Endothelial cell (in vitro differentiated cells): ENCODE measurements around the gene WFIKKN2. TPM values are rescaled to one million over a fixed set of nuclear protein-coding genes. Genes with fewer than 3 reads are reported as not detected.

ENCODE experiments used
- DNase-seq: peaks from one replicate; pipeline ENCODE4 v3.0.0; 2021; ENCODE audit warnings: low spot score
- H3K27ac Mint-ChIP-seq: one replicate; pipeline ENCODE4 v1.8.0; 2021; ENCODE audit warnings: mixed read lengths, inconsistent platforms; ENCODE audit not compliant: unreplicated experiment
- H3K27me3 Mint-ChIP-seq: one replicate; pipeline ENCODE4 v1.8.0; 2021; ENCODE audit warnings: mild to moderate bottlenecking, moderate library complexity, mixed read lengths, inconsistent platforms; ENCODE audit not compliant: unreplicated experiment
- H3K36me3 Mint-ChIP-seq: one replicate; pipeline ENCODE4 v1.8.0; 2021; ENCODE audit warnings: mild to moderate bottlenecking, low read depth, mixed read lengths, inconsistent platforms; ENCODE audit not compliant: unreplicated experiment
- H3K4me1 Mint-ChIP-seq: one replicate; pipeline ENCODE4 v1.8.0; 2021; ENCODE audit warnings: mild to moderate bottlenecking, mixed read lengths, inconsistent platforms; ENCODE audit not compliant: unreplicated experiment
- H3K4me3 Mint-ChIP-seq: one replicate; pipeline ENCODE4 v1.8.0; 2021; ENCODE audit warnings: mild to moderate bottlenecking, mixed read lengths, inconsistent platforms; ENCODE audit not compliant: unreplicated experiment
- H3K9me3 Mint-ChIP-seq: one replicate; pipeline ENCODE4 v1.8.0; 2021; ENCODE audit warnings: mixed read lengths, inconsistent platforms; ENCODE audit not compliant: unreplicated experiment
- CTCF ChIP-seq: fragments of 200-600 bp; sonication (generic); IDR thresholded peaks from one replicate; pipeline ENCODE4 v1.5.0; 2021; ENCODE audit warnings: antibody characterized with exemption; ENCODE audit not compliant: unreplicated experiment
- total RNA-seq: library from RNA; stranded (reverse); fragmentation: NEBNext Ultra II Directional; extraction: Animal tissue kit (Norgen Biotek cat#: 25700); gene quantifications from one replicate; pipeline ENCODE4 v1.2.1, GENCODE V29; 2021; ENCODE audit not compliant: unreplicated experiment

The WFIKKN2 gene
- total RNA-seq, 1 donor from 2014 or later: not detected

GRCh38 chr17:50792132-50792531 lies 43.3 kb upstream of the WFIKKN2 start:
- no peak overlapping the region for H3K4me3 Mint-ChIP-seq
- H3K27me3 Mint-ChIP-seq: peaks cover 16% of the 10 kb centered on the region
- peaks cover 17% of the 10 kb centered on the region for H3K4me1 Mint-ChIP-seq
- H3K27ac Mint-ChIP-seq: no peak overlapping the region
- no peaks in the 10 kb centered on the region for H3K9me3 Mint-ChIP-seq
- no peak for DNase-seq
- no peak for TF ChIP-seq CTCF
- H3K36me3 Mint-ChIP-seq: peaks cover 4% of the 10 kb centered on the region

- no peak for TF ChIP-seq CTCF
- no peak overlapping the region for H3K4me3 Mint-ChIP-seq
- no peak for DNase-seq
- peaks cover 21% of the 10 kb centered on the region for H3K27me3 Mint-ChIP-seq
- peaks cover 4% of the 10 kb centered on the region for H3K36me3 Mint-ChIP-seq
- H3K27ac Mint-ChIP-seq: no peak overlapping the region
- H3K4me1 Mint-ChIP-seq: peaks cover 23% of the 10 kb centered on the region
- H3K9me3 Mint-ChIP-seq: no peaks in the 10 kb centered on the region
Measured at GRCh38 chr17:50793007-50793406, 42.4 kb upstream of the WFIKKN2 start.

GRCh38 chr17:50794361-50794760 lies 41.0 kb upstream of the WFIKKN2 start:
- H3K9me3 Mint-ChIP-seq: no peaks in the 10 kb centered on the region
- no peak overlapping the region for H3K4me3 Mint-ChIP-seq
- TF ChIP-seq CTCF: no peak
- peaks cover 31% of the 10 kb centered on the region for H3K4me1 Mint-ChIP-seq
- DNase-seq: no peak
- H3K36me3 Mint-ChIP-seq: no peaks in the 10 kb centered on the region
- peaks cover 21% of the 10 kb centered on the region for H3K27me3 Mint-ChIP-seq
- no peak overlapping the region for H3K27ac Mint-ChIP-seq

GRCh38 chr17:50797135-50797810 lies 38.1 kb upstream of the WFIKKN2 start:
- Mint-ChIP-seq H3K4me1 (peaks cover 19% of the 10 kb centered on the region), H3K36me3 (no peaks in the 10 kb centered on the region), H3K4me3 (peak overlapping the region; percentile 73), H3K27me3 (peaks cover 18% of the 10 kb centered on the region), H3K27ac (peak overlapping the region; percentile 87), H3K9me3 (no peaks in the 10 kb centered on the region)
- no peak for TF ChIP-seq CTCF
- DNase-seq: no peak

- no peaks in the 10 kb centered on the region for H3K36me3 Mint-ChIP-seq
- DNase-seq: no peak
- TF ChIP-seq CTCF: no peak
- peaks cover 20% of the 10 kb centered on the region for H3K27me3 Mint-ChIP-seq
- no peaks in the 10 kb centered on the region for H3K9me3 Mint-ChIP-seq
- peaks cover 19% of the 10 kb centered on the region for H3K4me1 Mint-ChIP-seq
- no peak overlapping the region for H3K4me3 Mint-ChIP-seq
- no peak overlapping the region for H3K27ac Mint-ChIP-seq
Measured at GRCh38 chr17:50798424-50799288, 36.7 kb upstream of the WFIKKN2 start.
